Lung microvascular endothelial cell (primary cell): ENCODE data around the gene NOBOX. TPM values are rescaled to one million over a fixed set of nuclear protein-coding genes. Genes with fewer than 3 reads are reported as not detected.
A peak's percentile ranks its signal among the peaks of the same experiment; 100 is the strongest.
"Not testable (repeated sequence)": the region's sequence is repeated elsewhere in the genome, so short reads cannot be mapped to it uniquely, and the experiment has no call there.

Source experiments
- DNase-seq, 2 donors: peaks; one replicate each; pipeline versions ENCODE4 v3.0.0 to v3.0.0-alpha.2; 2010; ENCODE audit warnings: low read depth in 2 of 2
- total RNA-seq: library from RNA; depleted of rRNA; stranded (reverse); fragments of >200 nt; gene quantifications from 2 replicates; pipeline ENCODE4 v1.2.1, GENCODE V29; 2014

The NOBOX gene
- not detected in 2 replicates for total RNA-seq

DNA sequence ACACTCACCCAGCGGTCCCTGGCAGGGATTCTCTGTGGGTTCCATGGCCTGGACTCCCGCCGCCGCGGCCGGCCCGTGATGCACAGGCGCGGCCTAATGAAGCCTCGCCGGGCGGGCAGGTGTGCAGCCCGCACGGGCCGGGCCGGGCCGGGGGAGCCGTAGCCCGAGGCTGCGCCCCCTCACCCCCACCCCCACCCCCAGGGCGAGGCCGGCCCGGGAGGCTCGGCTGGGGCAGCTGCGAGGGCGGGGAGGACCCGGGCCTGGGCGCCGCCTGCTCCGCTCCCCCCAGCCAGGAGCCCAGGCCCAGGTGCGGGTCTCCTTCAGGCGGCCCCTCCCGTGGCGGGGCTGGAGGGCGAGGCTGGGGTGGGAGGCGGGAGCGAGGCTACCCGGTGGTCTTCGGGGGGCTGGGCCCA, at the start of gene NOBOX:
TSS of gene NOBOX (minus strand) at position 45 of the 413 bp plus-strand sequence.
- no peak for DNase-seq

DNA sequence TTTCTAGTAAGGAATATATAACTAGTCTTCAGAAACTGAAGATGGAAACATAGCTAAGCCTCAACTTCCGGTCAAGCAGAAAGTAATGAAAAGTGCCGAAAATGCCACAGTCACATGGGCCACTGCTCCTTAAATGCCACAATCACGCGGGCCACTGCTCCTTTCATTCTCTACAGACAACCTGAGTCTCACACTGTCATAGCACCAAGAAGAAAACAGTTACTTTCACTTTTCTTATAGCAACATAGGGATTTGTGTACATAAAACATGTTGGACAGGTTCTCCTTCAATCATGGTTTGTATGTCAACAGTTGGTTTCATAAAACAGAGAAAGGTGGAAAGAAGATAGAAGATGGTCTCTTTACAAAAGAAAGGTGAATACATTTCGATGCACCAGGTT, 48.6 kb upstream of the NOBOX start:
- no peak for DNase-seq

DNA sequence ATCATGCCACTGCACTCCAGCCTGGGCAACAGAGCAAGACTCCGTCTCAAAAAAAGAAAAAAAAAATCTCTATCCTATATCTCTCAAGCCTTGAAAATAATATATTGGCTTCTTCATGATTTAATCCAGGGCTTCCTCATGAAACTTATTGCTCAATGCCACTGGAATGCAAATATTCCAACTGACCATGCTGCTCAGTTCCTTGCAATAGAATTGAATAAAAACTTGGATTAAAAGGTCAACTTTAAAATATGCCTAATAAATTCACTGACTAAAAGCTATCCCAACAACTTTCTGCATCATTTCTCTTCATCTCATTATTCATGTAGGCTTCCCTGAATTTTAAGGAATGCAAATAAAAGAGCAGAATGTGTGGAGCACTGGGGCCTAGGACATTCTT, 42.1 kb upstream of the NOBOX start:
- no peak for DNase-seq

DNA sequence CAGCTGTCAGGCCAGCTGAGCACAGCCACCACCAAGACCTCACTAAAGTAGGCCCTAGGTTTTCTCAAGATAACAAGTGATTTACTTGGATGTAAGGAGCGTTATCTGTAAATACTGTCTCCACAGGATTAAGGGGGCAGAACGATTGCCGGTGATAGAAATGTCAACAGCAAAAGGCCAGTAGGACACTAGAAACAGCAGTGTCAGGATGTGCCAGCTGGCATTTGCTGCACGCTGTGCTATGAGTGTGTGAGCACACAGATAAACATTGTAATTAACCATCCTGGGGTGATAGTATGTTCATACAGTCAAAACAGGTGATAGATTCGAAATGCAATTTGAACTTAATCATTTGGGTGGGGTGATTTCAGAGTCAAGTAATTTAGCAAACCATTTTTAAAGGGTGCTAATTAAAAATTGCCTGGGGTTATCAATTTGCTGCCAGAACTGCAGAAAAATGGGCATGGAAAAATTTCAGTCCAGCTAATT, 36.3 kb upstream of the NOBOX start:
- DNase-seq: no peak

DNA sequence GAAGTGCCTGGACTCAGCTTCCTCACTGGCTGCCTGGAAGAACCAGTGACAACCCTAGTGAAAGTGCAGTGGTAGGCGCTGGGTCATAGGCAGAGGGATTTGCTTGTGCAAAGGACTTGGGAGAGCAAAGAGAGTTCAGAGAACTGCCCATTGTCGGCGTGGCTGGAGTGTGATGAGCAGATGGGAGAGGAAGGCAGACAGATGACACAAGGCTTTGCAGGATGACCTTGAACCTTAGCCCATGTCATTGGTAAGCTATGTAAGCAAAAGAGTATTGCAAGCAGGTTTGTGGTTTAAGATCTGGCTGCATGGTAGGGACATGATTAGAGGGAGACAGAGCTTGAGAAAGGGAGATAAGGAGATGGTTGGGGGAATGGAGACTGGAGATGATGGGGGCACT, 35.3 kb upstream of the NOBOX start:
- DNase-seq: no peak

DNA sequence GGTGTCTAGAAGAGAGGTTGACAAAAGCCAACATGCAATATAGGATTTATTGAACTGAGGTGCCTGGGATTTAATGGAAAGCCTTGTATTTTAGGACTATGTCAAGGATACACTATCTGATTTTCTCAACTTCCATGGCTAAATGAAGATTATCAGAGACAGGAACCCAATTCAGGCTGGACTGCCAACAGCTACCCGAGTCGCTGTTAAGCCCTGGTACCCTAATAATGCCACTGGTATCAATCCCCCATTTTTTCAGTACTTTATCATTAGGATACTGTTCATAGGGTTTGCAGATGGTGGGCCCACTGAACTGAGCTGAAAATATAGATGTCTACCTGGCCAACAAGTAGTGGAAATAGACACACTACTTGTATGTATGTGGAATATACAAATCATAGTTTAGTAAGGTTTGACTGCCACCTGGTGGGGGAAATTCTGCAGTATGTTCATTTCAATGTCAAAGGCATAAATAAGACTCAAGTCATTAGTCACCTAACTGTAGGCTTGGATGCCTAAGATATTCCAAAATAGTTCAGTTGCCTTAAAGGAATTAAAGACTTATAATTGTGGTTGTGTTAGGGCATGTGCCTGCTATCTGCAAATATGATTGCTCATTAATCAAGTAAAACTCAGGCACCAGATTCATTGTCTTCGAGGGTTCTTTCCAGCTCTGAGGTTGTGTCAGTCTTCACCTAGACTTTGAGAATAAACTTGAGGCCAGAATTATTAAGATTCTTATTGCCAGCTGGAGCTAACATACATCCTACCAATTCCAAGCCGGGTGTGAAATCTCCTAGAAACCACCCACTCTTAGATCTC, 34.1 kb upstream of the NOBOX start:
- peak; percentile 73 to 74 for DNase-seq

DNA sequence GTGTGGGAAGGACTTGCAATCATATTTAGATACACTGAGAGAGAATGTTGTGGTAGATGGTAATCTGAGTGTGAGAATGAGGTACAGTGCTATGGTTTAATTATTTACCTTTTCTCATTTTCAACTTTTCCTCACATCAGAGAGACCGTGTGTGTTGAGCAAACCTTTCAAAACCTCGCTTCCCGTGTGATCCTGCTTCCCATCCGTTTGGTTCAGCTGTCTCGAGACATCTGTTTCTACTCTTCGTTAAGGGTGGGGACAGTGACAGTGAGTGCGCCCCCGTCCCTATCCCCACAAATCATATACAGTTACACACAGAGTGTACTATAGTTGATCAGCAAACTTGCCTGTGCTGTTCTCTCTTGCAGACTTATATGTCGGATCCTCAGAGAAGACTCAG, 33.0 kb upstream of the NOBOX start:
- DNase-seq: no peak

DNA sequence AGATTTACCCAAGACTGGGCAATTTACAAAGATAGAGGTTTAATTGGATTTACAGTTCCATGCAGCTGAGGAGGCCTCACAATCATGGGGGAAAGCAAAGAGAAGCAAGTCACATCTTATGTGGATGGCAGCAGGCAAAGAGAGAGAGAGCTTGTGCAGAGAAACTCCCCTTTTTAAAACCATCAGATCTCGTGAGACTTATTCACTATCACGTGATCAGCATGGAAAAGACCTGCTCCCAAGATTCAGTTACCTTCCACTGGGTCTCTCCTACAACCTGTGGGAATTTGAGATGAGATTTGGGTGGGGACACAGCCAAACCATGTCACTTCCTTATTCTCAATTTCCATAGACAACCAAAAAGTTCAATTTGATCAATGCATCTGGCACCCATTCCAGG, 24.9 kb upstream of the NOBOX start:
- DNase-seq: no peak

DNA sequence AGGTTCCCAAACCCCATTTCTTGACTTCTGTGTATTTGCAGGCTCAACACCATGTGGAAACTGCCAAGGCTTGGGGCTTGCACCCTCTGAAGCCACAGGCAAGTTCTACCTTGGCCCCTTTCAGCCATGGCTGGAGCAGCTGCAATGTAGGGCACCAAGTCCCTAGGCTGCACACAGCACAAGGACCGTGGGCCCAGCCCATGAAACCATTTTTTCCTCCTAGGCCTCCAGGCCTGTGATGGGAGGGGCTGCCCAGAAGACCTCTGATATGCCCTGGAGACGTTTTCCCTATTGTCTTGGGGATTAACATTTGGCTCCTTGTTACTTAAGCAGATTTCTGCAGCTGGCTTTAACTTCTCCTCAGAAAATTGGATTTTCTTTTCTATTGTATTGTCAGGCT, 24.0 kb upstream of the NOBOX start:
- DNase-seq: not testable (repeated sequence)

DNA sequence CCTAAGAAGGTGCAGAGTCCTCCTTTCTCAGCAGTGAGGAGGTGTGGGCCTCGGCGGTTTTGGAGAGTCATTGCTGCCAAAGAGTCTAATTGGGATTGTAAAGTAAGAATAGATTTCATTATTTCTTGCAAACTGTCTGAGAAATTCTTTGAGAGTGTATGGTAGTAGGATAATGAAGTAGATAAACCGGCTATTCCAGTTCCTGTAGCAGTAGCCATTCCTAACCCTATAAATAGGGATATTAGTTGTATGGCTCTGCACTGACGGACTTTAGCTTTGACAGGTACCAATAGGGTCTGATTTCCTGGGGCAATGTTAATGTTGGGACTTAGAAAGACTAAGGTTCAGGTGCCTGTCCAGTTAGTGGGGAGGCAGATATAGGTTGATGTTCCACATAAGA, 15.4 kb upstream of the NOBOX start:
- DNase-seq: not testable (repeated sequence)

DNA sequence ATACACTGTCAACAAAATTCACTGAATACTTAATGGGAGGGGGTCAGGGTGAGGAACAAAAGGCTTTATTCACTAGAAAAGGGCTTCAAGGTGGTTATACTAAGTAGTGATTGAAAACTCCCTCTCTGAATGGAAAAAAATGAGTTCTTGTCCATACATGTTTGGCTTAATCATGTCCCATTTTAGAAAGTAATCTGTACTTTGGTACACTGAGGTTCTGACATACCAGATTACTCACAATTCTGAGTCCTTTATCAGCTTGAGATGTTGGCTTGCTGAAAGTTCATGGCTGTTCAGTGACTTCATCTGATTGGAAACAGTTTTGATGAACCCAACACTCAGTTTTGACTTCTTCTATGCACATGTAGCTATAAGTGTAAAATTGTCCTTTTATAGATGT, 12.8 kb upstream of the NOBOX start:
- no peak for DNase-seq

DNA sequence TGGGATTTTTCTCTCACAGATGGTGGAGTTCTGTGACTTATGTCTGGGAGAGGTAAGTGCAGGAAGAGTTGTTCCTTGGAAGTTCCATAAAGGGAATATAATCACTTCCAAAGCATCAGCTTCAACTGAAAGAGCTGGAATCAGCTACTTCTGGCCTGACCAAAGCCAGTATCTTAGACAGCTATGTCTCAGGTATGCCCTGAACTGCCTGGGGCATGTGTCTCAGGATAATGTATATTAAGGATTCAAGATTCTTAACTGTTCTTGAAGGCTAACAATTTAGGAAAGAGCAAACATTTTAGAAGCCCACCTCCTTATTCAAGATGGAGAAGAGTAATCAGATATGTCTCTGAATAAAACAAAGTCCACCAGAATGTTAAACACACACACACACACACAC, 12.4 kb upstream of the NOBOX start:
- DNase-seq: no peak

DNA sequence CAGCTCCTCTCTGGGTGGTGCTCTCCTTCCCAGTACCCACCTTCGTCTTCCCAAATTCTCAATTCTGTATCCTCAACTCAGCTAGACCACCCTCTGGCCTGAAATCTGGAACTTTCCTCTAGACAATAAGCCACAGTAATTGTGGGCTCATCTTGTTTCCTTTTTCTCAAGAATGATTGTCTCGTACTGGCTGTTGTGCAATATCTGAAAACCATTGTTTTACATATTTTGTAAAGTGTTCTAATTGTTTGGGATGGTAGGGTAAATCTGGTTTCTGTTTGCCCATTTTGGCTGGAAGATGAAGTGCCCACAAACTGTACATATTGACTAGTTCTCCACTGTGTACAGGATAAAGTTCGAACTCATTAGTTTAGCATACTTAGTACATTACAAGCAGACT, 11.3 kb upstream of the NOBOX start:
- DNase-seq: no peak

DNA sequence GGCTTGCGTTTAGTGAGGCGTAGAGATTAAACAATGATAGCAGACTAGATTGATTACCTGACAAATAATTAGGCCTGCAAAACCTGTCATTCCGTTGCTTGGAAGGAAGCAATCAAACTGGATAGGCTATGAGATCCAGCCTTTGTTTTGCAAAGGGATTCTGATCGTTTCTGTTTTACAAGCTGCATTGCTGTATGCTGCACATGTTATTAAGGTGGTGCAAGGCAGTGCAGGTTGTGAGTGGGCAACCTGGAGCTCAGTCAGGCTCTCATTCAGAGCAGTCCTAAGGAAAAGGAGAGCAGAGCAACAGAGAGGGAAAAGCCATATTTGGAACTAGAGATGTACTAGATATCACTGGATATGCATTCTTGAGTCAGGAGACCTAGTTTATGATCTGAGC, 6.9 kb upstream of the NOBOX start:
- DNase-seq: no peak

DNA sequence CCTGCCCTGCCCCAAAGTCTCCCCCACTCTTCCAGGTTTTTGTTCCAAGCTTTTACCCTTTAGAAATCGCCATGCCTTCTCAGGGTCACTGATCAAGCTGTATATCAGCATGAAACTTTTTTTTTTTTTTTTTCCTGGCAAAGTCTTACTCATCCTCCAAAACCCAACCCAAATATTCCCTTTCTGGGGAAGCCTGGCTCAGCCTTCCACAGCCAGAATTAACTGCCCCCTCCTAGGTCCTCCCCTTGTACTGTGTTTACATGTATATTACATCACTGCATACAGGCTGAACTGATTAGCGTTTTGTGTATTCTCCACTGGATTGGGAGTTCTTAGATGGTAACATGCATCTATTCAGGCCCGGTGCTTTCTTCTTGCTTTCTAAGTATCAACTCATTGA, 4.6 kb upstream of the NOBOX start:
- no peak for DNase-seq

DNA sequence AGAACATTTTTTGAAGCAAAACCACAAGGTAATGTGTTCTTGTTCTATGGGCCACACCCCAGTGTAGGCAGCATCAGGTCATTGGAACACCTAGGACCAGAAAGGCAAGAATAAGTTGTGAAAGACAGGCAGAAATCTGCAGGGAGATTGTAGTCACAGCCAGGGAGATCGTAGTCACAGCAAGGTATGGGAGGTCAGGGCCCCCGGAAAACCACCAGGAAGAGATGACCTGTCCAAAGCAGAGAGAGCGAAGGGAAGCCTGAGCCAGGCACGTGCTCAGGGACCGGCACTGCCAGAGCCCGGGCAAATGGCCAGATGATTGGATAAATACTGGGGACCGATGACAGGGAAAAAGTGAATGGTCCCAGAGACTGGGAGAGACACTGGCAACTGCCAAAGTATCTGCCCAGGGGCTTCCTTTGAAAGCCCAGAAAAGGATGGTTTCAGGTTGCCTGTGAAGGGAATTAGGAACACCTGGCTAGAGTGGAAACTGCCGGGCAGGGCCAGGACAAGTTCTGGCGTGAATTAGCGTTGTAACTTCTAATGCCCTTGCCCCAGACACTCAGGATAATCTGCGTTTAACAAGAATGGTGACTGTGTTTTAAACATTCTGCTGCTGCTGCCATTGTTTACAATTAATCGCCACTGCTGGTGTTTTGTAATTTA, 3.9 kb upstream of the NOBOX start:
- DNase-seq: peak in 1 of 2 donors; percentile 29

DNA sequence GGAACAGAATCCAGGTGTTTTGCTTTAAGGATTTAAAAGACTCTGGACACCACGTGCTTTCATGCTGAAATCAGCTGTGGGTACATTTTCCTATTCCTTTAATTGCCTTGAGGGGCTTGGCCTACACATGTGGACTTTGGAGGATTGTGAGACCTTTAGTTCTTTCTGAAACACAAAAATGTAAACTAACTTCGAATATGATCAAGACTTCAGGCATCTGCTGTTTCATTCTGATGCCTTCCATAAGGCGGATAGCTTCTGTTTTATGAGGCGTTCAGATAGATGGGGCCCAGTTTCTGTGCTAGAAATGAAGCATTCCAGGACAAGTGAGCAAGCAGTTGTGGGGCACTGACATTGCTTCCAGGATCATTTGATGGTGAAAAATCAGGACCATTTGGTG, 1.5 kb upstream of the NOBOX start:
- no peak for DNase-seq

DNA sequence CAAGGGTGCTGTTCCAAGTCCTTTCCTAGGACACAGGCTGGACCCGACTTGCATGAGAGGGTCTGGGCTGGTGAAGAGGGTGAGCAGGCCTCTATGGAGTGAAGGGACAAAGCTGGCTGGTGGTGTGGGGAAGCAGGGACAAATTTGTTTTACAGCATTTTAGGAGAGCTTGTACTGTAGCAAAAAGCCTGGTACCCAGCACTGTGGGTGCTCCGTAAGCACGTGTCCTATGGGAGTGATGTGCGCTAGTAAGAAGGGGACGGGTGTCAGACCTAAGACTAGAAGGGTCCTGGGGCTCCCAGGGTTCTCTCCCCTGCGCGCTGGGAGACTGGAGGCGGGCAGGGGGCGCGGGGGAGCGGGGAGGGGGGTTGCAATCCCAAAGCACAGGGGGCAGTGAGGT, 391 bp downstream of the NOBOX start:
- DNase-seq: no peak

DNA sequence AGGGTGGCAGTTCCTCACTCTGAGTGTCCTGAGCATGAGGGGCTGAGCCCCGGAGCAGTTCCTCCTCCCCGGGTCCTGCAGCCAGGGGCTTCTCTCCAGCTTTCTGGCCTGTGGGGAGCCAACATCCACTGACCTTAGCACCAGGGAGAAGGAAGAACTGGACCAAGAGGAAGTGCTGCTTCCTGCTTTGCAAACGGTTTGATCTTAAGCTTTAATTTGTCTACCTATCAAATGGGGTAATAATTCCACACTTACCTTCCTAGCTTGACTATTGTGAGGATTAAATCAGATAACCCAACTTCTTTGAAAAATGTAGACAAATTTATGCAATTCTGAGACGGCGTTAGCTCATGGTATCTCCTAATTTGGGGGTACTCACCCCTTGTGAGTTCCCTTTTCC, 2.0 kb downstream of the NOBOX start:
- no peak for DNase-seq

DNA sequence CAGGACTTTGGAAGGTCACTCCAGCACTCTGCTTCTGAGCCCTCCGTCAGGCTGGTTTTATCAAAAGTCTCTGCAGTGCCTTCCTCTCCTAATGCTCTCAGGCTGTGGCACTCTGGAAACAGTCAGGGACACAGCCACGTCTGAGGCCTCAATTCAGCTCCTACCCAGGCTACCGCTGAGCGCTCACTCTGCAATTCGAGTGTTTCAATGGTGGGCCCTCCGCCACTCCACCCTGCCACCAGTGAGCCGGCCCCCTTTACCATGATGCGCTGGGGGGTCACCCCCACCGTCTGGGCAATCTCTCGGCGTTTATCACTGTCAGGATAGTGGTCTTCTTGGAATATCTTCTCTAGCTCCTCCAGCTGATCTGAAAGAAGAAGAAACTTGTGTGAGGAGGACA, 3.5 kb downstream of the NOBOX start:
- no peak for DNase-seq

DNA sequence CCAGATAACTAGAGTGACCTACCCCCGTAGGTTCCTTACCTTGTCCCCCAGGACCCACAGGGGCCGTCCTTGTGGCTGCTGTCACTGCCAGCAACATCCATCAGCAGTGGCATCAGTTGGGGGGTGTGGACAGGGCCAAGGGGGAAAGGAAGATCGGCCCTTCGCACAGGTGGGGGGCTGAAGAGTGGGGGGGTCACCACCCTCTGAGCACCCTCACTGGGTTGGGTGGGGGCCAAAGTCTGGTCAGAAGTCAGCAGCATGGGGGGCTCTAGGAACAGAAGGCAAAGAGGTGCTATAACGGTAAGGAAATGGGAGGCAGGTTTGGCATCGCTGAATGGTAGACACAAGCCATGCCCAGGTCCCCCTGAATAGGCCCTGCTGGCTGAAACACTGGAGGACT, 4.6 kb downstream of the NOBOX start:
- no peak for DNase-seq

DNA sequence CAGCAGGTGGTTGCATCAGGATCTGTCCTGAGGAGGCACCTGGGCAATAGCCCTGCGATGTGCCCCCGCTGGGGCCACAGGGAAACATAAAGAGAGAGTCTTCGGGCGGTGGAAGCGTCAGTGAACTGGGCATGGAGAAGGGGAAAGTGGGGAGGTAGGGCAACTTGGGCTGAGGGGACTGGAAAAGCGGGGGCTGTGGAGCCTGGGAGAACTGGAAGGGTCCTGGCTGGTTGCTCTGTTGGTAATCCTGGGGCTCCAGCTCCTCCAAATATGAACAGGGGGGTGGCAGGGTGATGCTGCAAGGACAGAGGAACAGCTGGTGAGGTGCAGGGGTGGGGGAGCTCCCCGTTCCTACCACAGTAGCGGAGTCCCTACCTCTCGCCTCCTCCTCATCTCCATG, 5.2 kb downstream of the NOBOX start:
- DNase-seq: no peak

DNA sequence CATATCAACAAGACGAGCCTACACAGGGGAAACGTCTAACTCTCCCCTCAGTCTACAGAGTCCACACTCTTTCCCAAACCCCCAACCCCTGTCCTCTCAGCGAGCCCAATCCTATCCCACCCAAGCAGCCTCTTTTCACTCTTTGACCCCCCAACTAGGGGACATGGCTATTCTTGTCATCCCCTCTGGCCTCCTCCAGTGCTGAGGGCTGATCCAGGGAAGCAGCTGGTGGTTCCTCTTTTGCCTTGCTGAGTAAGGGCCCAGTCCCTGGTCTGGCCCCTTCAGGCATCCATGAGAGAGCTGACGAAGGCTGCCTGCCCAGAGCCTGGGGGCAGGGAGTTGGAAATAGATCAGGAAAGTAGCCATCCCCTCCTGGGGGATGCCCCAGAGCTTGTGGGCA, 6.4 kb downstream of the NOBOX start:
- DNase-seq: no peak
